ENCODE data around the gene MKRN2.

DNA sequence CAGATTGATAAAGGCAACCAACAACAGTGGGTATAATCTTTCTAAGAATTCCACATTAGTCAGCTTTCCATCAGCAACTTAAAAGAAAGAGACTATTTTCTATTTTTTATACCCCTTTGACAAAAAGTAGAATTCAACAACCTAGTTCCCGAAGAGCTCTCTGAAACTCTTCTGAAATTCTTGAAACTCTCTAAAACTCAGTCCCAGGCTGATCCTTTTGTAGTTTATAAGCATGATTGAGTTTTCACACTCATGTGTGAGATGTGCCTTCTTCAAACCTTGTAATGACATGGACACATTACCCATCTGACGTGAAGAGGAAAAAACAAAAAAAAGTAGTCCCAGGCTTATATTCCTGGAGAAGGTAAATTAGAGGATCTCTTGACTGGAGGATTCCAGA is 75.6 kb downstream of the MKRN2 start:
- TF ChIP-seq EZH2 (IDR thresholded peaks at IDR 0.05; ENCODE audit: insufficient read depth, poor library complexity, severe bottlenecking) (no peak), EZH2phosphoT487 (IDR thresholded peaks at IDR 0.05; ENCODE audit: insufficient read depth, low read depth) (no peak)
